Measurements from ENCODE around the gene OPCML. TPM values are rescaled to one million over a fixed set of nuclear protein-coding genes. Genes with fewer than 3 reads are reported as not detected.

Gene OPCML
- total RNA-seq, 1 experiment from 2014 or later: 0.13 TPM

DNA sequence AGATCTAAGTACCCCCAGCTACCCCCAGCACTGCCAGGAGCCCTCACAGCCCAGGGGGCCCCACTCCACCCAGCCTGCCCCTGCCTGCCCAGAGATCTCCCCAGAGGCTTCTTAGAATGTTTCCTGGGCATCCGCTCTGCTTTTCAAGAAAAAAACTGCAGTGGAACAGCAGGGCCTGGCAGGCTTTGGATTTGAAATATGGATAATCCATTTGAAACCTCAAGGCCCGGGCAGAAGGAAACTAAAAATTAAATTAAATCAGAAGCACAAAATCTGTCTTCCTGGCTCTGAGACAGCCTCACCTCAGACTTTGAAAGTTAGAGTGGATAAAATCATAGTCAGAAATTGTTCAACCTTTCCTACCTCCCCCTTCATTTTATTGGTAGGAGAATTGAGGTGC lies 273.6 kb downstream of the OPCML start:
- H3K27ac ChIP-seq (ENCODE audit: low read depth, low read length, poor library complexity, severe bottlenecking): no peak overlapping the region
- intact Hi-C loops (cut with micrococcal nuclease; ENCODE audit: unreplicated experiment): no loop called here
- CTCF ChIA-PET: no interaction called here
- no peak overlapping the region for H3K4me3 ChIP-seq (ENCODE audit: low read depth, low read length, poor library complexity, severe bottlenecking)
- no peaks in the 10 kb centered on the region for H3K4me1 ChIP-seq (ENCODE audit: insufficient read depth, low read length, poor library complexity, severe bottlenecking)
- DNase-seq (ENCODE audit: low spot score): no peak
- TF ChIP-seq, protein P1, sequence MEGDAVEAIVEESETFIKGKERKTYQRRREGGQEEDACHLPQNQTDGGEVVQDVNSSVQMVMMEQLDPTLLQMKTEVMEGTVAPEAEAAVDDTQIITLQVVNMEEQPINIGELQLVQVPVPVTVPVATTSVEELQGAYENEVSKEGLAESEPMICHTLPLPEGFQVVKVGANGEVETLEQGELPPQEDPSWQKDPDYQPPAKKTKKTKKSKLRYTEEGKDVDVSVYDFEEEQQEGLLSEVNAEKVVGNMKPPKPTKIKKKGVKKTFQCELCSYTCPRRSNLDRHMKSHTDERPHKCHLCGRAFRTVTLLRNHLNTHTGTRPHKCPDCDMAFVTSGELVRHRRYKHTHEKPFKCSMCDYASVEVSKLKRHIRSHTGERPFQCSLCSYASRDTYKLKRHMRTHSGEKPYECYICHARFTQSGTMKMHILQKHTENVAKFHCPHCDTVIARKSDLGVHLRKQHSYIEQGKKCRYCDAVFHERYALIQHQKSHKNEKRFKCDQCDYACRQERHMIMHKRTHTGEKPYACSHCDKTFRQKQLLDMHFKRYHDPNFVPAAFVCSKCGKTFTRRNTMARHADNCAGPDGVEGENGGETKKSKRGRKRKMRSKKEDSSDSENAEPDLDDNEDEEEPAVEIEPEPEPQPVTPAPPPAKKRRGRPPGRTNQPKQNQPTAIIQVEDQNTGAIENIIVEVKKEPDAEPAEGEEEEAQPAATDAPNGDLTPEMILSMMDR (conservative IDR thresholded peaks at IDR 0.05; ENCODE audit: low read depth, low read length): no peak
- TF ChIP-seq EZH2 (IDR thresholded peaks at IDR 0.05; ENCODE audit: borderline replicate concordance, low read depth, low read length, poor library complexity, severe bottlenecking): no peak
- H3K9me3 ChIP-seq (ENCODE audit: low read depth, low read length, poor library complexity, severe bottlenecking): peaks cover 23% of the 10 kb centered on the region
- POLR2A ChIA-PET (ENCODE audit: low non-redundant PET): no interaction called here
- no peaks in the 10 kb centered on the region for H3K36me3 ChIP-seq (ENCODE audit: insufficient read depth, low read length, poor library complexity, severe bottlenecking)
- no TSS peak for BruUV-seq (replicated peaks)
- H3K27me3 ChIP-seq (replicated peaks; ENCODE audit: insufficient read depth, low read depth, low read length, poor library complexity): no peaks in the 10 kb centered on the region

- Histone ChIP-seq H3K36me3 (ENCODE audit: insufficient read depth, low read length, poor library complexity, severe bottlenecking) (no peaks in the 10 kb centered on the region), H3K9me3 (ENCODE audit: low read depth, low read length, poor library complexity, severe bottlenecking) (peaks cover 4% of the 10 kb centered on the region), H3K27me3 (replicated peaks; ENCODE audit: insufficient read depth, low read depth, low read length, poor library complexity) (no peaks in the 10 kb centered on the region), H3K4me3 (ENCODE audit: low read depth, low read length, poor library complexity, severe bottlenecking) (no peak overlapping the region), H3K27ac (ENCODE audit: low read depth, low read length, poor library complexity, severe bottlenecking) (no peak overlapping the region), H3K4me1 (ENCODE audit: insufficient read depth, low read length, poor library complexity, severe bottlenecking) (no peaks in the 10 kb centered on the region)
- ChIA-PET CTCF (no interaction called here), POLR2A (ENCODE audit: low non-redundant PET) (no interaction called here)
- TF ChIP-seq EZH2 (IDR thresholded peaks at IDR 0.05; ENCODE audit: borderline replicate concordance, low read depth, low read length, poor library complexity, severe bottlenecking): no peak
- TF ChIP-seq, protein P1 (conservative IDR thresholded peaks at IDR 0.05; ENCODE audit: low read depth, low read length): no peak
- no peak for DNase-seq (ENCODE audit: low spot score)
- intact Hi-C loops (cut with micrococcal nuclease; ENCODE audit: unreplicated experiment): no loop called here
- no TSS peak for BruUV-seq (replicated peaks)
Observed at GRCh38 chr11:133254601-133255000, 277.7 kb downstream of the OPCML start.

- ChIA-PET POLR2A (ENCODE audit: low non-redundant PET) (no interaction called here), CTCF (no interaction called here)
- Histone ChIP-seq H3K9me3 (ENCODE audit: low read depth, low read length, poor library complexity, severe bottlenecking) (peaks cover 2% of the 10 kb centered on the region), H3K27me3 (replicated peaks; ENCODE audit: insufficient read depth, low read depth, low read length, poor library complexity) (no peaks in the 10 kb centered on the region), H3K4me1 (ENCODE audit: insufficient read depth, low read length, poor library complexity, severe bottlenecking) (no peaks in the 10 kb centered on the region), H3K27ac (ENCODE audit: low read depth, low read length, poor library complexity, severe bottlenecking) (no peak overlapping the region), H3K4me3 (ENCODE audit: low read depth, low read length, poor library complexity, severe bottlenecking) (no peak overlapping the region), H3K36me3 (ENCODE audit: insufficient read depth, low read length, poor library complexity, severe bottlenecking) (no peaks in the 10 kb centered on the region)
- TF ChIP-seq, protein P1 (conservative IDR thresholded peaks at IDR 0.05; ENCODE audit: low read depth, low read length): no peak
- TF ChIP-seq EZH2 (IDR thresholded peaks at IDR 0.05; ENCODE audit: borderline replicate concordance, low read depth, low read length, poor library complexity, severe bottlenecking): no peak
- DNase-seq (ENCODE audit: low spot score): no peak
- intact Hi-C loops (cut with micrococcal nuclease; ENCODE audit: unreplicated experiment): no loop called here
- no TSS peak for BruUV-seq (replicated peaks)
Observed at GRCh38 chr11:133253570-133253969, 278.7 kb downstream of the OPCML start.

All from A673 (cell line).